Measurements from ENCODE around the gene UBE2H.

- TF ChIP-seq CTCF (IDR thresholded peaks at IDR 0.05; ENCODE audit: low read depth, low read length, missing input control): no peak
- no peak for TF ChIP-seq REST (IDR thresholded peaks at IDR 0.05)
- TF ChIP-seq YY1 (IDR thresholded peaks at IDR 0.05): no peak
- TF ChIP-seq TAF1 (conservative IDR thresholded peaks at IDR 0.05): no peak
- no peak for TF ChIP-seq RAD21 (IDR thresholded peaks at IDR 0.05)
- no peak for TF ChIP-seq MAX (IDR thresholded peaks at IDR 0.05)
- no peak for TF ChIP-seq RXRA (IDR thresholded peaks at IDR 0.05)
Observed at GRCh38 chr7:129801882-129802281, 150.9 kb downstream of the UBE2H start.
